NCI-H1092 treated with DMSO at 0.1 percent for 48 hours (cell line): ENCODE data around the gene FBXL7.

Experiments
- DNase-seq: peaks from one replicate; lab custom pipeline; 2025; lab: John Stamatoyannopoulos, UW

Gene FBXL7

DNA sequence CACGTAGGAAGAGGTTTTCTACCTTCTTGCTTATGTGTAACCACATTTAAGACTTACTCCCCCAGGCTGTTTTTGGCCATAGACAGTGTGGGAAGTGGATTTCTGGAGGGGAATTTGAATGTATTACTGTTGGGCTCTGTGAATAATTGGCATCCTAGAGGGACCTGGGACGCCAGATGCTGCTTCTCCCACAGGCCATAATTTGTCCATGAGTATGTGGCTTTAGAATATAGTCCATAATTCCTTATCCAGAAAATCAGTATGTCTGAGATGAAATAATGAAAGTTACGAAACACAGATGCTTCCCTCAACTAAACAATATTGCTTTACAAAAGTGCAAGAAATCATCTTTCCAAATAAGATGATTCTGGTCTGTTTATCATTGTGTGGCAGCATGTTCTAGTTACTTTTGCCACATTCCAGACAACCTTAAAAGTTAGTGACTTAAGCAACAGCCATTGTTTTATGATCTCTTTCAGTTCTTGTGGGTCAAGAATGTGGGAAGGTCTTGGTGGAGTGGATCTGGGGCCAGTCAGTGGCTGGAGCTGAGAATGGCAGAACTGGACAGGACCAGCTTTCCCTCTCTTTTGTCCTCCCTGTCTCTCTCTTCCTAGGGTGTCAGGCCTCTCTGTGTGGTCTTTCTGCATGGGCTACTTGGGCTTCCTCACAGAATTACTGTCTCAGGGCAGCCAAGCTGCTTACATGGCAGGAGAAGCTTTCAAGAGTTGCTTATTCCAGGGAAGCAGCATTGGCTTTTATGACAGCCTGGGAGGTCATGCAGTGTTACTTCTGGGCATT, 79.4 kb downstream of the FBXL7 start:
- DNase-seq, result no peak

- DNase-seq, result no peak
Measured at GRCh38 chr5:15584528-15584927, 84.5 kb downstream of the FBXL7 start.

DNA sequence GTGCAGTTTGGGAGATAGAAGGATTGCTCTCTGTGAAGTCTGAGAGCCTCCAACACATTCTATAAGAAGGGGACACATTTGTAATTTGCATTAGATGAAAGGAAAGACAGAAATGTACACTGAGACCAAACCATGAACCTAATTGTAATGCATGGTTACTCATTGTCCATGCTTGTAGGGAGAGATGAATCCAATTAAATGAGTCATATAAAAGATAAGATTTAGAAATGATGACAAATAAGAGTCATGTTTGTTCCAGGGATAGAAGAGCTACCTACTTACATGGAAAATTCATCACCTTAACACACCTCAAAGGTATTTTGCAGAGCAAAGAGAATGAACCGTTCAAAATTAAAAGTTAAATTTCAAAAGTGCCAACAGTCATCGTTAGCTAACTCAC, 85.1 kb downstream of the FBXL7 start:
- no peak for DNase-seq

DNA sequence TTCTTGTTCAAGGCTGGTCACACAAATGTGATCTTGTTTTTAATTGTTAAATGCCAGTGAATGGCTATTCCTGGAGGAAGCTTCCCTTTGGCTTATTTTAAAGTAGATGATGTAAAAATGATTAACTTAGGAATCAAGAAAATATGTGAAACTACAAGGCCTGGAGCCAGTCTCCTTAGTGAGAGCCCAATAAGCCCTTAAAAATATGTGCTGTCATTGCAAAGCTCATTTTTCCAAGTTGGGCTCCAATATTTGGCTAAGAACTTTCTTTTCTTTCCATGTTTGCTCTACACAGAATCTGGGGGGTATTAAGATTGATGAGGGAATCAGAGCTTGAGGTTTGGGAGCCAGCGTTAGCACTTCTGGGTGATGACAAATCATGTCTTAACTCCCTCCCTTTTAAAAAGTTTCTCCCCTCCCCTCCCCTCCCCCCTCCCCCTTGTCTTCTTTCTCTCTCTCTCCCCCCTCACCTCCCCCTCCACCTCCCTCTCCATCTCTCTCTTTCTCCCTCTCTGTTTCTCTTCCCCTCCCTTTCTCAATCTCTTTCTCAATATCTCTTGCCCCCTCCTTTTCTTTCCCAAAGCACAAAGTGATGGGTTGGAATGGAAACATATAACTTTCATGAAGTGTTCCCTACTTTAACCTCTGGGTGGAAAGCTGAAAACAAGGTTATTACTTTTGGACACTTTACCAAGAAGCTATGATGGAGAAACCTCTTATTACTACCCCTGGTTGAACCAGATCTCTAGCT, 86.0 kb downstream of the FBXL7 start:
- DNase-seq, result no peak

DNA sequence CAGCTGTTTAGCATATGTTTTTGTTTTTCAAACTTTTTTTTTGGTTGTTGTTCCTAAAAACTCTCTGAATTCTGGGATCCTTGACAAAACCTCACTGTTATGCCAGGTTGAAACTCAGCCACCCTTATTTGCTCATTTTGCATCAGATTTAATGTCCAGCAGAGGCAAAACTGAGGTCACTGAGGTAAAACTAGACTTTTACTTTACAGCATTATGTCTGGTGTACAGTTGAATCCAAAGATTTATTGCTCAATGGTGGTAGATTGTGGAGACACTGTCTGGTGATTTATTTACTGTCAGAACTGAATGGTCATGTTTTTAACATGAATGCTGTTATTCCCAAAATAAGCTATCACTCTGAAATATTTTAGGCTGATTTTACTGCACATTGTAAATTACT, 87.9 kb downstream of the FBXL7 start:
- no peak for DNase-seq

DNA sequence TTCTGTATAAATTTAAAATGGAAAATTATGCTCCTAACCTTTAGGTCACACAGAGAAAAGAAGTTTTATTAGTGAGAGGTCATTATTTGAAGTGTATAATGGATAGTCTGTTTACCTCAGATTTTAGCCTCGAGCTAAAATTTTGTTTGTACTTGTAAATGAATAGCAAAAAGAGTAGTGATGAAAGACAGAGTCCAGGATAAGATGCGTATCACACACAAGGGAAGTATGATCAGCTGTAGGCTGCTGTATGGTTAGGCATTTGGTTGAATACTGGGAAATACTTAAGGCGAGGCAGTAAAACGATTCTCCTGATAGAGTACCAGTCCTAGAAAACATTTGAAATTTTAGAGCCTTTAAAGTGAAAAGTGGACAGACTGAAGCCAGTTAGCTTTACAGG, 92.7 kb downstream of the FBXL7 start:
- DNase-seq, result no peak

GRCh38 chr5:15594977-15595568, 95.1 kb downstream of the FBXL7 start:
- no peak for DNase-seq

DNA sequence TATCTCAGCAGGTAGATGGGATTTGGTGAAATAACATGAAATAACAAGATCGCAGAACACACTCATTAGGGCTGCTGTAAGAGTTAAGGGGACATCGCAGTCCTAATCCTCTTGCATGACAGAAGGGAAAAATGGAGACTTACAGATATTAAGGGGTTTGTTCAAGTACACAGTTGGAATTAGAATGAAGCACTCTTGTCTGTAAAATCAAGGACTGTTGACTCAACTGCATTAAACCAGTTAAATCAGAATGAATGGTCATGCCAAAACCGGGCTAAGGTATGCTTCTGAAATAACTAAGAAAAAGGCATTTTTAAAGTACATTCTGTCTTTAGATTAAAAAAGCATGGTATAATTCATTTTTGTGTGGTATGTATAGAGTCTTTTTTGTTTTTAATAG, 95.9 kb downstream of the FBXL7 start:
- no peak for DNase-seq

DNA sequence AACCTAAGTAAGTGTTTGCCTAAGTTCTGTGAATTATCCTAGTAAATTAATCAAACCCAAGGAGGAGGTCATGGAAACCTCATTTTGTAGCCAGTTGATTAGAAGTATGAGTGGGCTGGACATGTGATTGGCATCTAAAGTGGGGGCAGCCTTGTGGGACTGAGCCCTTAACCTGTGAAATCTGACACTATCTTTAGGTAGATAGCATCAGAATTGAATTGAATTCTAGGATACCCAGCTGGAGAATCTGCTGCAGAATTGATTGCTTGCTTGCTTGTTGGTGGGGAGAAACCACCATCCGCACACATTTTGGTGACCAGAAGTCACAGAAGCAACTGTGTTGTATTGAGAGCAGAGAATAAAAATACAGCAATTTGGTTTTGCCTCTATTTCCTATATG, 97.0 kb downstream of the FBXL7 start:
- no peak for DNase-seq

DNA sequence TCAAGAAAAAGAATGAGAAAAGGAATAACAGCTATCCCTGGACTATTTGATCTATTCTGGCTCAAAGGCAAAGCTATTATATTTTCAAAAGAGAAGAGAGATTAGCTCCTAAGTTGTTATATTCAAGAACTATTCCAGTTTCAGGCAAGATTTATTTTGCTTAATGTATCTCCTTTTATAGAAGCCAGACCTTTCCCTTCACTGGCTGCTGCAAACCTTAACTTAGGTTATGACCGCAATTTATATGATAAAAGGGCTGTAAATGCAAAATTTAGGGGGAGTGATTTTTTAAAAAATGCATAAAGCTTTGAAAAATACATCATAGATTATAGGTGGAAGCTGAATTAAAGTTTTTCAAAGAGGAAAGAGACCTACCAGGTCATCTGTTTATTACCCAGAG, 97.8 kb downstream of the FBXL7 start:
- no peak for DNase-seq

GRCh38 chr5:15598294-15598902, 98.4 kb downstream of the FBXL7 start:
- DNase-seq, result no peak

- no peak for DNase-seq
Measured at GRCh38 chr5:15600035-15600434, 100.1 kb downstream of the FBXL7 start.

DNA sequence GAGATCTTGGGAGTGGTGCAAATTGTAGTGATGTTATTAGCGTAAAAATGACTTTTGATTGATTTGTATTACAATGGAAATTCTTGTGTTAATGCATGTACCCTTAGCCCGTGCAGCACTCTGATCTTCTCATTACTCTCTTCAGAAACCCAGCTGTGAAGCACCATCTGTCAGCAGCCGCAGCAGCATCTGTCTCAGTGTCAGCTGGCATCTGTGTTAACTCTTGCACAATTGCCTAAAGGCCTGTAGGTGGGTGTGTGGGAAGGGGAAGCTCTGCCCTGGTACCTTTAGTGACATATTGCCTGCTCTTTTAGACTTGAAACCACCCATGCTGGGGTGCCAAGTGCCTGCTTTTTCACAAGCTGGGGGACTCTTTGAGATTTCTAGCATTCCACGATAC, 101.3 kb downstream of the FBXL7 start:
- DNase-seq, result no peak

DNA sequence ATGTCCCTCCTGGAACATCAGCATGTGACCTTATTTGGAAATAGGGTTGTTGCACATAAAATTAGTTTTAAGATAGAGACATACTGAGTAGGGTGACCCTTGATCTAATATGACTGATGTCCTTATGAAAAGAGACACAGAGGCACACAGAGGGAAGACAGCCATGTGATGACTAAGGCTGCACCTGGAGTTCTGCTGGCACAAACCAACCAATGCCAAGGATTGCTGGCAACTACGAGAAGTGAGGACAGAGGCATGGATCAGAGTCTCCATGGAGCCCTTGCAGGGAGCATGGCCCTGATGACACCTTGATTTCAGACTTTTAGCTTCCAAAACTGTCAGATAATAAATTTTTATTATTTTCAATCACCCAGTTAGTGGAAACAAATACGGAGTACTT, 101.9 kb downstream of the FBXL7 start:
- DNase-seq, result no peak

- DNase-seq, result no peak
Measured at GRCh38 chr5:15604986-15605385, 105.0 kb downstream of the FBXL7 start.

DNA sequence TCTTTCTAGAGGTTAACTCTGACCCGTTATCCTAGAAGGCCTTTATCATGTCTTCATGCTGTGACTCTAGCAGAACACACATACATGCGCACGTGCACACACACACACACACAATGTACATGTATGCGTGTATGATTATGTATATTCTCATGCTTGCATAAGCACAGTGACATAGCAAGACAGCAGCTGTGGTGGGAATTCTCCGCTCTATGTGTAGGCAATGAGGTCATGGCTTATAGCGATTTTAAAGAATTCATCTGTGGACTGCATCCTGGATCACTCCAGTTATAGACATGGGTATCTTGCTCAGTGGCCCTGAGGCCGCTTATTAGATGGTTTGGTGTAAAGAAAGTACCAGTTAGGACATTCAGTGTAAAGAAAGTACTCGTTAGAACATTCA, 106.2 kb downstream of the FBXL7 start:
- DNase-seq, result no peak

- DNase-seq, result no peak
Measured at GRCh38 chr5:15607076-15607475, 107.1 kb downstream of the FBXL7 start.

DNA sequence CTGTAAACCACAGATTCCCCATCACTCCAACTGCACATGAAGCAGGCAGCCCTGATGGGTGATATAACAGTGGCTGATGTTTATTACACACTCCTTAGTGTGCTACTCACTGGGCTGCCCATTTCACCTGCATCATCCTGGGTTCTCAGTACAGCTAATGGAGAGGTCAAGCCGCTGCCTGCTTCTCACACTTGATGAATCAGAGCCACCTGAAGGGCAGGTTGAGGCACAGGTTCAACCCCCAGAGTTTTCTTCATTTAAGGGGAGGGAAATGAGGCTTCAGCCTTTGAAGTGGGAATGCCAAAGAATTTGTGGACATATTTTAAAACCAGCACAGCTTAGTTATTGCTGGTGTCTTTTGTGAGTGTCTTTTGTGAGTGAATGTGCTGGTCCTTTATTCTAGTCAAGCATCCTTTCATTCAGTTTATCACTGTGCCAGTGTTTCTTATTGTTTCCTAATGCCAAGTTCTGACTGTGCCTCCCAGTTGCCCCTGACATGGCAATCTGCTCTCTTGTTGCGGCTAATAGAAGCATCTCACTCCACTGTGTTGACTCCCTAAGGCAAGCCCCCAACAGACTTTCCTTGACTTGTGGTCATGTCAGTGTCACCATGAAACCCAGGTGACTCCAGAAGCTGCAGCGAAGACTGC, 109.2 kb downstream of the FBXL7 start:
- no peak for DNase-seq

- DNase-seq, result no peak
Measured at GRCh38 chr5:15610216-15610615, 110.2 kb downstream of the FBXL7 start.

- no peak for DNase-seq
Measured at GRCh38 chr5:15611008-15611407, 111.0 kb downstream of the FBXL7 start.

DNA sequence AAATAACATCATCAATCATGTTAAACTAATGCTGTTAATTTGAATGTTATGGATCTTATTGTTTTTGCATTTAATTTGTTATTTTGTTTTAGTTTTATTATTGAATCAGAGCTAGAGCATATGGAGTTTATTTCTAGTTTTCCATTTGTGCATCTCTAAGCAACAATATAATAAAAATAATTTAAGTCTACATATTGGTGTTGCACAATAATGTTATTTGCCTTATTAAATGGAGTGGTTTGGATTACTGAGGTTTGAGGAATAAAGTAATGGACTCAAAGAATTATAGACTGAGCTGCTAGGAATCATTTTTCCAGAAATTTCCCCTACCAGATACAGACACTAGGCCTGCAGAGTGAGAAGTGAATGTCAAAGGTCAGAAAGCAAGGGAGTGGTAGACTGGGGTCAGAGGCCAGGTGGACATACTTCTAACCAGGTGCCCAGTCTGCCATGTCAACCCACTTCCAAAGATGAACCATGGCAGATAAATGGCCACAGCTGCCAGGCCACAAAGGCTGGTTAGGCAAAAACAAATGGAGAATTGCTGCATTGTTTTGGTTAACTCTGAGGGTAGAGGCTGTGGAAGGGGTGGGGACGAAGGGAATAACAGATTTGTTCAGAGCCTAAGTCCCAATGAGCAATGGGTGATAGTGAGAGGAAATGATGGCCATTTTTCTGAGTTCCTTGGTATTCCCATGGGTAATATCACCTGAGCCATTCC, 113.1 kb downstream of the FBXL7 start:
- DNase-seq, result no peak

- no peak for DNase-seq
Measured at GRCh38 chr5:15614679-15615078, 114.7 kb downstream of the FBXL7 start.
